Type B pancreatic cell (in vitro differentiated cells): ENCODE data around the gene KMT2D. TPM values are rescaled to one million over a fixed set of nuclear protein-coding genes. Genes with fewer than 3 reads are reported as not detected.

ENCODE experiments used
- DNase-seq: peaks from one replicate; pipeline ENCODE4 v3.0.0; 2021; ENCODE audit warnings: mixed read lengths; ENCODE audit not compliant: unreplicated experiment; ENCODE audit errors: extremely low spot score
- H3K27ac Mint-ChIP-seq: 2 replicates; pipeline ENCODE4 v1.8.0; 2021; ENCODE audit warnings: mild to moderate bottlenecking, mixed read lengths
- H3K27me3 Mint-ChIP-seq: 2 replicates; pipeline ENCODE4 v1.8.0; 2021; ENCODE audit warnings: mixed read lengths
- H3K36me3 Mint-ChIP-seq: 2 replicates; pipeline ENCODE4 v1.8.0; 2021; ENCODE audit warnings: mixed read lengths
- H3K4me1 Mint-ChIP-seq: one replicate; pipeline ENCODE4 v1.8.0; 2021; ENCODE audit warnings: mixed read lengths; ENCODE audit not compliant: unreplicated experiment
- H3K4me3 Mint-ChIP-seq: 2 replicates; pipeline ENCODE4 v1.8.0; 2021; ENCODE audit warnings: mild to moderate bottlenecking, mixed read lengths
- H3K9me3 Mint-ChIP-seq: 2 replicates; pipeline ENCODE4 v1.8.0; 2021; ENCODE audit warnings: mixed read lengths
- long read RNA-seq: library from polyadenylated mRNA; unstranded; transcript quantifications from one replicate; pipeline ENCODE4 v2.0.0, GENCODE V29; 2020
- total RNA-seq: library from RNA; stranded (reverse); gene quantifications from 2 replicates; pipeline ENCODE4 v1.2.1, GENCODE V29; 2021; ENCODE audit warnings: low replicate concordance
- TF ChIP-seq, protein P1 (sequence below): fragments of 200-600 bp; sonication (generic); conservative IDR thresholded peaks from 2 replicates; pipeline ENCODE4 v1.5.0; 2021; ENCODE audit warnings: antibody characterized with exemption, mild to moderate bottlenecking

The KMT2D gene
- total RNA-seq, result 95.4 and 97.6 TPM in 2 replicates
- long read RNA-seq, partial matches to known transcripts, result 1 of 2 reads
- long read RNA-seq, other reads (novel, unspliced or antisense), result 1 of 2 reads

DNA sequence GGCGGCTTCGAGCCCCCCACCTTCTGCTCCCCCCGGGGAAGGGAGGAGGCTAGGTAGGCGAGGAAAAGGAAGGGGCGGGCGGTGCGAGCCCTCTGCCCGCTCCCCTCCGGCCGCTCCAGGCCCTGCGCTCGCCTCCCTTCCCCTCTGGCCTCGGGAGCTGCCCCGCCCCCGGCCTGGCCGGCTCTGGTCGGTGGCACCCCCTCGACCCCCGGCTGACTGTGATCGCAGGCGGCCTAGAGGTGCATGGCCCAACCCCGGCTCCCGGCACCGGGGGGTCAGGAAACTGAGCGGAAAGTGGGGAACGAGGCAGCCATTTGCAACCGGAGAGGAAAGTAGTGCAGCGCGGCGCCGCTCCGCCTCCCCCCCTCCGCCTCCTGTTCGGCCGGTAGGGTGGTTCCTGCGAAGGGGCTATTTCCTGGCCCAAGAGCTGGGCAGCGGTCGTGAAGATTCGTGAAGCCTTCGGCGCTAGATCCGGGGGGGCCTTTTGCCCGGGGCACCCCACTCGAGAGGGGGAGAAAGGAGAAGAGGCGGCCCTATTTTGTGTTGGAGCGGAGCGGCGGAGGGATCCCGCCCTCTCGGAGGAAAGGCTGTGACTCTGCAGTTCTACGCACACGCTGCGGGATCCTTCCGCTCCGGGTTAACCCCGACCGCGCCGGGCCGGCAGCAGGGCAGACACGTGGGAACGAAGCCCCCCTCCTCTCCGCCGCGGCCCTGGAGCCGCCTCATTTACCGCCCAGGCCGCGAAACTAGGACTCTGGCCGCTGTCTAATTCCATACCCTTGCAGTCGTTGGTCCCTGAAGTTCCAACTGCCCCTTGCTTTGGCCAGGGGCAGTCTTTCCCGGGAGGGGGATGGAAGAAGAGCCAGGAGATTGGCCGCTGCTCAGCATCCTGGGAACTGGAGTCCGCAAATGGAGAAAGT is at the start of gene KMT2D:
Gene KMT2D (minus strand): TSS at position 558 of the 920 bp plus-strand sequence. CDS start 5,470 bp downstream, outside the sequence.
- TF ChIP-seq, protein P1, sequence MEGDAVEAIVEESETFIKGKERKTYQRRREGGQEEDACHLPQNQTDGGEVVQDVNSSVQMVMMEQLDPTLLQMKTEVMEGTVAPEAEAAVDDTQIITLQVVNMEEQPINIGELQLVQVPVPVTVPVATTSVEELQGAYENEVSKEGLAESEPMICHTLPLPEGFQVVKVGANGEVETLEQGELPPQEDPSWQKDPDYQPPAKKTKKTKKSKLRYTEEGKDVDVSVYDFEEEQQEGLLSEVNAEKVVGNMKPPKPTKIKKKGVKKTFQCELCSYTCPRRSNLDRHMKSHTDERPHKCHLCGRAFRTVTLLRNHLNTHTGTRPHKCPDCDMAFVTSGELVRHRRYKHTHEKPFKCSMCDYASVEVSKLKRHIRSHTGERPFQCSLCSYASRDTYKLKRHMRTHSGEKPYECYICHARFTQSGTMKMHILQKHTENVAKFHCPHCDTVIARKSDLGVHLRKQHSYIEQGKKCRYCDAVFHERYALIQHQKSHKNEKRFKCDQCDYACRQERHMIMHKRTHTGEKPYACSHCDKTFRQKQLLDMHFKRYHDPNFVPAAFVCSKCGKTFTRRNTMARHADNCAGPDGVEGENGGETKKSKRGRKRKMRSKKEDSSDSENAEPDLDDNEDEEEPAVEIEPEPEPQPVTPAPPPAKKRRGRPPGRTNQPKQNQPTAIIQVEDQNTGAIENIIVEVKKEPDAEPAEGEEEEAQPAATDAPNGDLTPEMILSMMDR, result peak; percentile 74
- Mint-ChIP-seq H3K27me3 (no peaks in the 10 kb centered on the region), H3K27ac (peak within 1 kb of the TSS; percentile 96), H3K9me3 (no peaks in the 10 kb centered on the region), H3K4me3 (peak within 1 kb of the TSS; percentile 96), H3K36me3 (peaks cover 8% of the 10 kb centered on the region), H3K4me1 (peaks cover 39% of the 10 kb centered on the region)
- peak; percentile 94 for DNase-seq

DNA sequence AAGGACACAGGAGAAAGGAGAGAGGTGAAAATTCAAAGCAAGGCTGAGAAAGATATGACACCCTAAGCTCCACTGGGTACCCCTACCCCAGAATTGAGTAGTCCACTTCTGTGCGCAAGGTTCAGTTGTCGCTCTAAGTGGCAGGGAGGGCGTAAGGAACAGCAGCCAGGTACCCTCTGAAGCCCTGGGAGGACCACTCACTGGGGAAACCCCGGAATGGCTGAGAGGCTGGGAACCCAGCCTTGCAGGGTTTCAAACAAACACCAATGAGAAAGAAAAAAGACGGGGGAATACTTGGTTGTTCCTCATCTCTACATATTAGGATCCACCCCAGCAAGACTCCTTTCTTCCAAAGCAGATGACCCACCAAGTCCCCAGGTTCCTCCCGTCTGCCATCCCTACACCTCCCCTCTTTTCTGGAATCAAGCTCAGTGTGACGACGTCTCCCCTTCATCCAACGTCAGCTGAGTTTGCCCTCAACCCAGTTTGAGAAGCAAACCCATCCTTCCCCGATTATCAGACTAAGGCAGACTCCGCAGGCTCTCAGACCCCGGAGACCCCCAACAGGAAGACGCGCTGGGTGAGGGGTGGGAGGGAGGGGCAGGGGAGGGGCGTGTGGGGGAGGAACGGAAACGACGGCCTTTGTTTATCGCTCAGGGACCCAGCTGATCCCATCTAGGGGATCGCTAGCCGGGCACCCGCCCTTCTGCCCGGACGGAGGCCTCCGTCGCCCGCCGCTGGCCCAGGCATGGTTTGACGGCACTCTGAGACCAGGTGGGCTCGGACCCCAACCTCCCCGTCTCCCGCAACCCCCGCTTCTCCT is 49.3 kb upstream of the KMT2D start:
- H3K27ac Mint-ChIP-seq, result peak overlapping the region; percentile 98
- no peaks in the 10 kb centered on the region for H3K27me3 Mint-ChIP-seq
- H3K4me3 Mint-ChIP-seq, result peak overlapping the region; percentile 99
- TF ChIP-seq, protein P1, result no peak
- no peak for DNase-seq
- H3K9me3 Mint-ChIP-seq, result no peaks in the 10 kb centered on the region
- H3K36me3 Mint-ChIP-seq, result no peaks in the 10 kb centered on the region
- H3K4me1 Mint-ChIP-seq, result peaks cover 28% of the 10 kb centered on the region

- no peak for DNase-seq
- TF ChIP-seq, protein P1, result no peak
- peak overlapping the region; percentile 99 for H3K4me3 Mint-ChIP-seq
- peaks cover 5% of the 10 kb centered on the region for H3K36me3 Mint-ChIP-seq
- H3K9me3 Mint-ChIP-seq, result no peaks in the 10 kb centered on the region
- peak overlapping the region; percentile 98 for H3K27ac Mint-ChIP-seq
- H3K4me1 Mint-ChIP-seq, result peaks cover 28% of the 10 kb centered on the region
- no peaks in the 10 kb centered on the region for H3K27me3 Mint-ChIP-seq
Observed at GRCh38 chr12:49108958-49109404, 48.4 kb upstream of the KMT2D start.

DNA sequence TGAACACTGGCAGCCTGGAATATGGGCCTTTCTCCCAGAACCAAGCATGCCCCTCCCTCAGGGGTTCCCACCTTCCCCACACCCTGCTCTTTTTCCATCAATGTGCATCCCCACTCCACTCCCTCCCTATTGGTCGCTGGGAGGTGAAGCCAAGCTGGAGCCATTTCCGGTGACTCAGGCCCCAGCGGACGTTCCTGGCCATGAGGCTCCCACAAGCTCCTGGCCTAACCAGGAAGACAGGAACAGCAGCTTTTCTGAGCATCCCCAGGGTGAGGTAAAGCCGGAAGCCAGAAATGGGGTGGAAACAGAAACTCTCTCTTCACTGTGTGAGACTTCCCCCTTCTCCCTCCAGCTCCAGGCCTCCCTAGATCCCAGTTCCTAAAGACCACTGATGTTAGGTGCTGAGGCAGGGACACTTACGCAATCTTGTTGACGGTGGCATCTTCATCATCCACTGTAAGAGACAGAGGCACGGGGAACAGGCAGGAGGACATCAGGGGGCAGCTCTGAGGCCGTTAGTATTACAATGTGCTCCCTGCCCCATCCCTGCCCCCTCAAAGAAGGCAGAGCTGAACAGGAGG is 45.0 kb upstream of the KMT2D start:
- Mint-ChIP-seq H3K9me3 (no peaks in the 10 kb centered on the region), H3K4me1 (peaks cover 21% of the 10 kb centered on the region), H3K27ac (peak overlapping the region; percentile 92), H3K36me3 (peaks cover 21% of the 10 kb centered on the region), H3K27me3 (no peaks in the 10 kb centered on the region), H3K4me3 (peak overlapping the region; percentile 66)
- TF ChIP-seq, protein P1, result no peak
- no peak for DNase-seq

- Mint-ChIP-seq H3K4me1 (peaks cover 18% of the 10 kb centered on the region), H3K27ac (no peak overlapping the region), H3K4me3 (no peak overlapping the region), H3K9me3 (no peaks in the 10 kb centered on the region), H3K27me3 (no peaks in the 10 kb centered on the region), H3K36me3 (peaks cover 26% of the 10 kb centered on the region)
- TF ChIP-seq, protein P1, result no peak
- DNase-seq, result no peak
Observed at GRCh38 chr12:49104822-49105221, 44.2 kb upstream of the KMT2D start.
